ENCODE results near the gene SHLD2. TPM values are rescaled to one million over a fixed set of nuclear protein-coding genes. Genes with fewer than 3 reads are reported as not detected.
A peak's percentile ranks its signal among the peaks of the same experiment; 100 is the strongest.

Gene SHLD2
- total RNA-seq, 1 donor from 2014 or later: 29.6 TPM

DNA sequence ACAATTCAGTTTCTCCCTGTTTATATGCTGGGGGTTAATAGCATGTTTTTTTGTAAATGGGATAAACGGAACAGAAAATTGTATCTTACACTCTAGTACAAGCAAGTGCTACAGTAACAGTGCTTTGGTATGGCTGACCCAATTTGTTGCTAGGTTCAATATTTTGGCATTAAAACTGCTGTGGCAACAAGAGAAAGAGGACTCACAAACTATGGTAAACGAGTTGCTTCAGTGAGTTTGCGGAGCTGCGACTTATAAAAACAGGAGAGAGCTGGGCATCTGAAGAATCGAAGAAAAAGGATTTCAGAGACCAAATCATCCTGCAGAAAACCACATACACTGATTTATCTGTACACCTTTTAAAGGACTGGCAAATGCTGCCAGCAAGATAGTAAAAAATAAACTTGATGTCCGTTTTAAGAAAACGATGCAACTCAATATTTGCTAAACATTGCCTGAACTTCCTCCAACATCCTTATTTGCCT is 2.6 kb upstream of the SHLD2 start:
- no peak for DNase-seq

DNA sequence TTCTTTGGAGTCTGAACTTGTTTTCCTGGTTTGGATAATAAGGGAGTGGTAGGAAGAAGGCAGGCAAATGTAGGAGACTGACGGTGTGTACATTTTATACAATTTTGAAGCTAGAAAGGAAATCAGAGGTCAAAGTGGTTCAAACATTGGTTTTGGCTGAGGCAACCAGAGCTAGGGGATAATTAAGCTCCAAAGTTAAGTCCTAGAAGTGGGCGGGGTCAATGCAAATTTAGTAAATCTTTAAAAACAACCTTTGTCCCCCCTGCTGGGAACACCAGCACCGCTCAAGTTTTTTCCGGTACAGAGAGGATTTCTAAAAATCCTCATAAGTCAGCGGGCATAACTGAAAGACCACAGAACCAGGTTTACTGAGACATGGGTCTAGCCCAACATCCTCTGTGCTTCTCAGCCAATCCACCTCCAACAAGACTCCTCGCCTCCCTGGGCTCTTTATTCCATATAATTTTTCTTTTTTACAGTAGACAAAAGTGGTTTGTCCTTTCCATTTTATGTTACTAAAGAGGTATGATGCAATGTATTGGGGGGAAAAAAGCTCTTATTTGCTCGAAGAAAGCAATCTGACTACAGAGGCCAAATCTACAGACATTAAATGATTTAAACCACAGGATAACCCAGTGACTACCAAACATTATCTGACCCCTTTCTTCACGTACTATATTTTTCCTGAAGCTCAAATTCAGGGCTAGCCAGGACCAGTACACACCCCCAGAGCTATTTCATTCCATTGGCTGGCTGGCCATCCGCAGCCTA is 2.0 kb upstream of the SHLD2 start:
- Mint-ChIP-seq H3K9me3 (no peaks in the 10 kb centered on the region), H3K27ac (peak overlapping the region; percentile 82), H3K36me3 (ENCODE audit: low read depth) (peaks cover 24% of the 10 kb centered on the region), H3K27me3 (no peaks in the 10 kb centered on the region), H3K4me1 (peaks cover 52% of the 10 kb centered on the region), H3K4me3 (peak overlapping the region; percentile 92)
- DNase-seq: no peak
- ChIA-PET CTCF (no interaction called here), POLR2A (interaction anchor here (0.6 to 3.2 kb wide), 3 partner anchors 55 to 128 kb away, joined by 3 to 23 read pairs (median 5); no protein-coding TSS in a partner anchor)
- intact Hi-C loops (cut with micrococcal nuclease): loop anchor here (10.0 kb wide), 2 partner anchors 92 to 568 kb away; partner anchors contain the start of gene WAPL
- ATAC-seq (ENCODE audit: low read depth): no peak
- TF ChIP-seq, protein P1, sequence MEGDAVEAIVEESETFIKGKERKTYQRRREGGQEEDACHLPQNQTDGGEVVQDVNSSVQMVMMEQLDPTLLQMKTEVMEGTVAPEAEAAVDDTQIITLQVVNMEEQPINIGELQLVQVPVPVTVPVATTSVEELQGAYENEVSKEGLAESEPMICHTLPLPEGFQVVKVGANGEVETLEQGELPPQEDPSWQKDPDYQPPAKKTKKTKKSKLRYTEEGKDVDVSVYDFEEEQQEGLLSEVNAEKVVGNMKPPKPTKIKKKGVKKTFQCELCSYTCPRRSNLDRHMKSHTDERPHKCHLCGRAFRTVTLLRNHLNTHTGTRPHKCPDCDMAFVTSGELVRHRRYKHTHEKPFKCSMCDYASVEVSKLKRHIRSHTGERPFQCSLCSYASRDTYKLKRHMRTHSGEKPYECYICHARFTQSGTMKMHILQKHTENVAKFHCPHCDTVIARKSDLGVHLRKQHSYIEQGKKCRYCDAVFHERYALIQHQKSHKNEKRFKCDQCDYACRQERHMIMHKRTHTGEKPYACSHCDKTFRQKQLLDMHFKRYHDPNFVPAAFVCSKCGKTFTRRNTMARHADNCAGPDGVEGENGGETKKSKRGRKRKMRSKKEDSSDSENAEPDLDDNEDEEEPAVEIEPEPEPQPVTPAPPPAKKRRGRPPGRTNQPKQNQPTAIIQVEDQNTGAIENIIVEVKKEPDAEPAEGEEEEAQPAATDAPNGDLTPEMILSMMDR (IDR thresholded peaks at IDR 0.05): no peak

More for the DNA sequence above, 2.6 kb upstream of the SHLD2 start:
- no peak for ATAC-seq (ENCODE audit: low read depth)
- Mint-ChIP-seq H3K9me3 (no peaks in the 10 kb centered on the region), H3K4me1 (peaks cover 56% of the 10 kb centered on the region), H3K27me3 (no peaks in the 10 kb centered on the region), H3K27ac (peak overlapping the region; percentile 55), H3K4me3 (peak overlapping the region; percentile 92), H3K36me3 (ENCODE audit: low read depth) (peaks cover 26% of the 10 kb centered on the region)
- ChIA-PET POLR2A (no interaction called here), CTCF (no interaction called here)
- TF ChIP-seq, protein P1 (IDR thresholded peaks at IDR 0.05): no peak
- intact Hi-C loops (cut with micrococcal nuclease): loop anchor here (10.0 kb wide), 2 partner anchors 92 to 568 kb away; partner anchors contain the start of gene WAPL

DNA sequence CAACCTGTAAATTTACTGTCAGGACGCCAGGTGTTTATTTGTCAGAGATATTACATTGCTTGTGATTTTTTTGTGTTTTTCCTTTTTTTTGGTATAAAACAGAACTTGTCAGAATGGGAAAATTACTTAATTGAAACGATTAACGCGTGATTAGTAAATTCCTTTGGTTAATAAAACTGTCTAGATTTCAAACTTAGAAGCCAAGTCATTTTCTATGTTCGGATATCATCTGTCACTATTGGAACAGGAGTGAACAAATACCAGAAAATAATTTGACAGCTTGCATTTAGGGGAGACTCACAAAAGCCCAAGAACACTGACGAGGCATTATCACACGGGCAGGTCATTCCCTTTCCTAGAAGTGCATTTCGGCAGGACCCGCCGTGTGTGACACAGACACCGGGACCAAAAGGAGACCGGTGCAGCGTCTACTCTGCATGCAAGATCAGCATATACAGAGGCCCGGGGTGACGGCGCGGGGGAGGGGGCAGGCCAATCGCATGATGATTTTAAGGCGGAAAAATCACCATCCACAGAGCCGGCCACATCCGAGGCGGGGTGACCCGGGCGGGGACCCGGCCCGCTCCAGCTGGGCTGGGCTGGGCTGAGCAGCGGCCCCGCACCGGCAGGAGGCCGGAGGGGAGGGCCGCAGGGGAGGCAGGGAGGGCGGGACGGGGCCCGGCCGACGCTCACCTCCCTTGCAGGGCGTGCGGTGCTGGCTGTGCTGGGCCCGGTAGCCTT is 1.2 kb upstream of the SHLD2 start:
- H3K4me1 Mint-ChIP-seq: peaks cover 48% of the 10 kb centered on the region
- POLR2A ChIA-PET: interaction anchor here (1.2 to 3.2 kb wide), 4 partner anchors 123 to 382 kb away, joined by 3 to 23 read pairs (median 6); no protein-coding TSS in a partner anchor
- H3K27me3 Mint-ChIP-seq: no peaks in the 10 kb centered on the region
- no peaks in the 10 kb centered on the region for H3K9me3 Mint-ChIP-seq
- ATAC-seq (ENCODE audit: low read depth): peak; percentile 11
- H3K36me3 Mint-ChIP-seq (ENCODE audit: low read depth): peaks cover 21% of the 10 kb centered on the region
- DNase-seq: peak; percentile 57
- TF ChIP-seq, protein P1 (IDR thresholded peaks at IDR 0.05): no peak
- peak overlapping the region; percentile 91 for H3K27ac Mint-ChIP-seq
- peak overlapping the region; percentile 92 for H3K4me3 Mint-ChIP-seq
- intact Hi-C loops (cut with micrococcal nuclease): loop anchor here (1.0 to 10.0 kb wide), 4 partner anchors 10 to 681 kb away; partner anchors contain the start of gene WAPL
- CTCF ChIA-PET: no interaction called here

DNA sequence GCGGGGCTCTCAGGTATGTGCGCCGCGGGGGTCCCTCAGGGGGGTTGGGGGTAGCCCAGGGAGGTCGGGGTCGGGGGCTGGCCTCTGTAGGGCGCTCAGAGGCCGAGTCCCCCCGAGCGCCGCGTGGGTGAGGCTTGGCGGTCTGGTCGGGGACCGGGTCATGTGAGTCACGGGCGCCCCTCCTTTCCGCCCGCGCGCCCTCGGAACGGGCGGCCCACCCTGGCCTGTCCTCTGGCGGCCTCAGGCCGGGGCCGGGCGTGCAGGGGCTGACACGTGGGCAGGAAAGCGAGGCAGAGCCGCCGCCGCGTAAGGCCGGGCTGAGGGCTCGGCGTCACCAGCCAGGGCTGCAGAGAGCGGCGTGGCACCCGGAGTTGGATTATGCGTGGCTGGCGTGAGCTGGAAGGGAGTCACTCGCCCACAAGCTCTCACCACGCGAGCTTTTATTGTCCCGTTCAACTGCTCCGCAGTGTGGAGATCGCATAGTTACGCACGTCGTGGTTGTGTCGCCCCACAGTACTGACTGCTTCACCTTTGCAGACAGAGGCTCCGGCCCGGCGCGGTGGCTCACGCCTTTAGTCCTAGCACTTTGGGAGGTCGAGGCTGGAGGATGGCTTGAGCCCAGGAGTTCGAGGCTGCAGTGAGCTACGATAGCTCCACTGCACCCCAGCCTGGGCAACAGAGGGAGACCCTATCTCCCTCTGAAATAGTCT is 385 bp downstream of the SHLD2 start:
- Mint-ChIP-seq H3K4me3 (peak overlapping the region; percentile 89), H3K36me3 (ENCODE audit: low read depth) (peaks cover 25% of the 10 kb centered on the region), H3K27ac (peak overlapping the region; percentile 86), H3K27me3 (no peaks in the 10 kb centered on the region), H3K9me3 (no peaks in the 10 kb centered on the region), H3K4me1 (peaks cover 39% of the 10 kb centered on the region)
- intact Hi-C loops (cut with micrococcal nuclease): loop anchor here (1.0 to 10.0 kb wide), 8 partner anchors 89 to 683 kb away; partner anchors contain the start of genes BMPR1A and WAPL
- ChIA-PET CTCF (no interaction called here), POLR2A (interaction anchor here (0.6 to 3.2 kb wide), 5 partner anchors 9 to 384 kb away, joined by 3 to 23 read pairs (median 7); no protein-coding TSS in a partner anchor)
- ATAC-seq (ENCODE audit: low read depth): peak; percentile 51
- peak; percentile 76 for DNase-seq
- TF ChIP-seq, protein P1 (IDR thresholded peaks at IDR 0.05): no peak
